Tibial artery (tissue), 4 donors: ENCODE data around the gene CCDC85B.

Experiments
- DNase-seq, 2 donors: peaks; one replicate each; pipeline ENCODE4 v3.0.0-alpha.2; 2019
- H3K27ac ChIP-seq, 2 donors: fragments of 200-600 bp; sonication (generic) in 1 of 2; 1 replicate in 1 of 2; 2 replicates in 1 of 2; pipeline ENCODE4 v1.5.1; 2018 to 2019; ENCODE audit warnings: mild to moderate bottlenecking in 1 of 2
- H3K27me3 ChIP-seq, 2 donors: fragments of 200-600 bp; sonication (generic) in 1 of 2; one replicate each; pipeline versions ENCODE4 v1.5.1 to v1.6.0; 2016 to 2019
- H3K36me3 ChIP-seq, 3 donors: fragments of 200-600 bp; sonication (generic) in 2 of 3; one replicate each; pipeline ENCODE4 v1.5.1; 2016 to 2019; ENCODE audit warnings: mild to moderate bottlenecking in 2 of 3
- H3K4me1 ChIP-seq, 4 donors: fragments of 200-600 bp; sonication (generic) in 2 of 4; 1 replicate in 3 of 4; 2 replicates in 1 of 4; pipeline ENCODE4 v1.5.1; 2016 to 2019
- H3K4me3 ChIP-seq, 2 donors: fragments of 200-600 bp; sonication (generic) in 1 of 2; 1 replicate in 1 of 2; 2 replicates in 1 of 2; pipeline ENCODE4 v1.5.1; 2018 to 2019; ENCODE audit warnings: mild to moderate bottlenecking in 2 of 2
- H3K9me3 ChIP-seq, 3 donors: fragments of 200-600 bp; sonication (generic) in 1 of 3; one replicate each; pipeline ENCODE4 v1.5.1; 2016 to 2019
- CTCF ChIP-seq, 2 experiments: fragments of 200-600 bp in 1 of 2; fragments of 450-650 bp in 1 of 2; IDR thresholded peaks; one replicate each; pipeline ENCODE4 v1.5.1; 2017 to 2019; ENCODE audit warnings: antibody characterized with exemption in 2 of 2, mild to moderate bottlenecking in 1 of 2, moderate library complexity in 1 of 2
- intact Hi-C: fragments of 100-400 bp; cut with DNase I; formaldehyde crosslinking; loops from one replicate; pipeline ENCODE4 v1.15.0; 2023; ENCODE audit warnings: low total_unique reads

The CCDC85B gene

GRCh38 chr11:65928667-65929066 lies 38.2 kb downstream of the CCDC85B start:
- peaks cover 0 to 6% (median 0%) of the 10 kb centered on the region in 3 donors for H3K36me3 ChIP-seq
- H3K4me3 ChIP-seq: no peak overlapping the region
- intact Hi-C loops: no loop called here
- no peaks in the 10 kb centered on the region for H3K4me1 ChIP-seq
- no peak overlapping the region for H3K27ac ChIP-seq
- H3K9me3 ChIP-seq: no peaks in the 10 kb centered on the region
- peaks cover 0 to 9% of the 10 kb centered on the region in 2 donors for H3K27me3 ChIP-seq
- DNase-seq: no peak
- no peak for TF ChIP-seq CTCF (IDR thresholded peaks at IDR 0.05)

- no peaks in the 10 kb centered on the region for H3K36me3 ChIP-seq
- H3K27me3 ChIP-seq: peaks cover 0 to 11% of the 10 kb centered on the region in 2 donors
- H3K9me3 ChIP-seq: no peaks in the 10 kb centered on the region
- TF ChIP-seq CTCF (IDR thresholded peaks at IDR 0.05): no peak
- H3K4me1 ChIP-seq: no peaks in the 10 kb centered on the region
- no peak overlapping the region for H3K27ac ChIP-seq
- no peak overlapping the region for H3K4me3 ChIP-seq
- no peak for DNase-seq
- intact Hi-C loops: no loop called here
These were observed 41.5 kb downstream of the CCDC85B start for GRCh38 chr11:65931773-65932557.

GRCh38 chr11:65932558-65932919 lies 42.1 kb downstream of the CCDC85B start:
- no peak for DNase-seq
- Histone ChIP-seq H3K4me1 (no peaks in the 10 kb centered on the region), H3K27ac (no peak overlapping the region), H3K9me3 (no peaks in the 10 kb centered on the region), H3K4me3 (no peak overlapping the region), H3K27me3 (peaks cover 0 to 16% of the 10 kb centered on the region in 2 donors), H3K36me3 (no peaks in the 10 kb centered on the region)
- TF ChIP-seq CTCF (IDR thresholded peaks at IDR 0.05): no peak
- intact Hi-C loops: no loop called here

GRCh38 chr11:65934014-65934413 lies 43.5 kb downstream of the CCDC85B start:
- Histone ChIP-seq H3K27ac (no peak overlapping the region), H3K27me3 (peaks cover 0 to 19% of the 10 kb centered on the region in 2 donors), H3K4me3 (no peak overlapping the region), H3K4me1 (no peaks in the 10 kb centered on the region), H3K9me3 (no peaks in the 10 kb centered on the region), H3K36me3 (no peaks in the 10 kb centered on the region)
- no peak for DNase-seq
- intact Hi-C loops: no loop called here
- TF ChIP-seq CTCF (IDR thresholded peaks at IDR 0.05): no peak

GRCh38 chr11:65937766-65938165 lies 47.3 kb downstream of the CCDC85B start:
- TF ChIP-seq CTCF (IDR thresholded peaks at IDR 0.05): no peak
- Histone ChIP-seq H3K27me3 (peaks cover 0 to 25% of the 10 kb centered on the region in 2 donors), H3K4me1 (no peaks in the 10 kb centered on the region), H3K9me3 (no peaks in the 10 kb centered on the region), H3K27ac (no peak overlapping the region), H3K36me3 (no peaks in the 10 kb centered on the region), H3K4me3 (no peak overlapping the region)
- DNase-seq: no peak
- intact Hi-C loops: no loop called here
